HG02642 (cell line): ENCODE measurements around the gene SSX4.
"Not testable (repeated sequence)": the region's sequence is repeated elsewhere in the genome, so short reads cannot be mapped to it uniquely, and the experiment has no call there.

Source experiments
- ATAC-seq: cut with Tn5 transposase; IDR thresholded peaks from one replicate; pipeline ENCODE4 v1.9.1; 2021; ENCODE audit warnings: mild to moderate bottlenecking; ENCODE audit not compliant: unreplicated experiment, poor library complexity

SSX4 gene

GRCh38 chrX:48383239-48383638, at the start of gene SSX4:
Gene SSX4 (plus strand): TSS chrX:48383539. CDS start chrX:48384054, 515 bp downstream.
- ATAC-seq: not testable (repeated sequence)

GRCh38 chrX:48346059-48346458, 37.3 kb upstream of the SSX4 start:
- not testable (repeated sequence) for ATAC-seq

GRCh38 chrX:48356315-48357094, 26.8 kb upstream of the SSX4 start, which contains the start of gene SSX3:
Gene SSX3 (minus strand): TSS chrX:48356703. CDS start chrX:48355249, 1,454 bp downstream.
- not testable (repeated sequence) for ATAC-seq

- ATAC-seq: no peak
Measured at GRCh38 chrX:48357681-48358080, 25.7 kb upstream of the SSX4 start.

GRCh38 chrX:48359281-48359680, 24.1 kb upstream of the SSX4 start:
- not testable (repeated sequence) for ATAC-seq

GRCh38 chrX:48367717-48368408, 15.5 kb upstream of the SSX4 start:
- ATAC-seq: not testable (repeated sequence)

GRCh38 chrX:48370408-48370807, 12.9 kb upstream of the SSX4 start:
- ATAC-seq: not testable (repeated sequence)

GRCh38 chrX:48396931-48397330, 13.6 kb downstream of the SSX4 start:
- ATAC-seq: not testable (repeated sequence)

GRCh38 chrX:48397825-48398224, 14.5 kb downstream of the SSX4 start:
- not testable (repeated sequence) for ATAC-seq

- ATAC-seq: not testable (repeated sequence)
Measured at GRCh38 chrX:48411860-48412259, 28.5 kb downstream of the SSX4 start, which contains the start of gene SSX4B. Gene SSX4B (minus strand): TSS chrX:48411960. CDS start chrX:48411372, 588 bp downstream.

GRCh38 chrX:48427027-48427716, 43.8 kb downstream of the SSX4 start:
- not testable (repeated sequence) for ATAC-seq

GRCh38 chrX:48429606-48430005, 46.3 kb downstream of the SSX4 start:
- ATAC-seq: not testable (repeated sequence)

- ATAC-seq: not testable (repeated sequence)
Measured at GRCh38 chrX:48430166-48430565, 46.8 kb downstream of the SSX4 start.

- ATAC-seq: not testable (repeated sequence)
Measured at GRCh38 chrX:48433713-48434112, 50.4 kb downstream of the SSX4 start.
